HG03520 (cell line): ENCODE results near the gene ZNF862.

Source experiments
- ATAC-seq: cut with Tn5 transposase; IDR thresholded peaks from one replicate; pipeline ENCODE4 v1.9.1; 2021; ENCODE audit warnings: mild to moderate bottlenecking, moderate library complexity; ENCODE audit not compliant: unreplicated experiment

The ZNF862 gene

DNA sequence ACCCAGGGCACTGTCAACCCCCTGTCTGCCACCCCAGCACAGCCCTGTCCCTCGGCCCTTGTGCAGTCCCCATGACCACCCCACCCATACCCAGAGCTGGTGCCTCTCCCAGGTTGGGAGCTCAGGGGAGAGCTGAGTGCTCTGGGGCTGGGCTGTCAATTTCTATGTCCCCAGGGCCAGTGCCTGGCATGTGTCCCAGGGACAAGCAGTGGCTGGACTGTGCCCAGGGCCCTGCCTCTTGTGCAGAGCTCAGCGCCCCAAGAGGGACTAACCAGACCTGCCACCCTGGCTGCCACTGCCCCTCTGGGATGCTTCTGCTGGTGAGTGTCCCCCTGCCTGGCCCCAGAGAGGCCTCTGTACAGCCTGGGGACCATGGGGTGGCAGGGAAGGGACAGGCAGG, 29.0 kb upstream of the ZNF862 start:
- no peak for ATAC-seq

DNA sequence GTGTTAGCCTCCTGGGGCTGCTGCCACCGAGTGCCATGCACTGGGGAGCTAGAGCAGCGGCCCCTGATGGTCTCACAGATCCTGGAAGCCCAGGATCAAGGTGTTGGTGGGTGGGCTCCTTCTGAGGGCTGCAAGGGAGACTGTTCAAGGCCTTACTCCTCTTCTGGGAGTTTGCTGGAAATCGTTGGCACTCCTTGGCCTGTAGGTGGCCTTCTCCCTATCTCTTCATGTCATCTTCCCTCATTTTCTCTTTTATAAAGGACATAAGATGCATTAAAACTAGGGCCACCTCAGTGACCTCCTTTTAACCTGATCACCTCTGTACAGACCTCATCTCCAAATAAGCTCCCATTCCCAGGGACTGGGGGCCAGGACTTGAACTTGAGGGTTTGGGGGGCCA, 27.0 kb upstream of the ZNF862 start:
- no peak for ATAC-seq

DNA sequence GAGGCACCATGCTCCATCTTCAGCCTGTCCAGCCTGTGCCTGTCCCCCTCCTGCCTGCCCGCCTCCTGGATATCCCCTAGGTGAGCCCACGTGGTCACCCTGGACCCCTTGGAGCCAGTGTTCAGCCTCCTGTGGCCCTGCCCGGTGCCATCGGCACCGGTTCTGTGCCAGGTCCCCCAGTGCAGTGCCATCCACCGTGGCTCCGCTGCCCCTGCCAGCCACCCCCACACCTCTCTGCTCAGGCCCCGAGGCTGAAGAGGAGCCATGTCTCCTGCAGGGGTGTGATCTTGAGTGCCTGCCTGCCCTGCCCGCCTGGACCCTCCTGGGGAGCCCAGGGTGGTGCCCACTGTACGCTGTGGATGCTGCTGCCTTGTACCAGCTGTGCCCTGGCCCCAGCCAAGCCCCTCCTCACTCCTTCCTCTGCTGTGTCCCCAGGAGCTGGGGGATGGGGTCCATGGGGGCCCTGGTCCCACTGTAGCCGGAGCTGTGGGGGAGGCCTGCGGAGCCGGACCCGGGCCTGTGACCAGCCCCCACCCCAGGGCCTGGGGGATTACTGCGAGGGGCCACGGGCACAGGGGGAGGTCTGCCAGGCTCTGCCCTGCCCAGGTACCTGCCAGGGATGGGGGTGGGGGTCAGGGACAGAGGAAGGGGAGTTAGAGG, 26.2 kb upstream of the ZNF862 start:
- ATAC-seq, result no peak

DNA sequence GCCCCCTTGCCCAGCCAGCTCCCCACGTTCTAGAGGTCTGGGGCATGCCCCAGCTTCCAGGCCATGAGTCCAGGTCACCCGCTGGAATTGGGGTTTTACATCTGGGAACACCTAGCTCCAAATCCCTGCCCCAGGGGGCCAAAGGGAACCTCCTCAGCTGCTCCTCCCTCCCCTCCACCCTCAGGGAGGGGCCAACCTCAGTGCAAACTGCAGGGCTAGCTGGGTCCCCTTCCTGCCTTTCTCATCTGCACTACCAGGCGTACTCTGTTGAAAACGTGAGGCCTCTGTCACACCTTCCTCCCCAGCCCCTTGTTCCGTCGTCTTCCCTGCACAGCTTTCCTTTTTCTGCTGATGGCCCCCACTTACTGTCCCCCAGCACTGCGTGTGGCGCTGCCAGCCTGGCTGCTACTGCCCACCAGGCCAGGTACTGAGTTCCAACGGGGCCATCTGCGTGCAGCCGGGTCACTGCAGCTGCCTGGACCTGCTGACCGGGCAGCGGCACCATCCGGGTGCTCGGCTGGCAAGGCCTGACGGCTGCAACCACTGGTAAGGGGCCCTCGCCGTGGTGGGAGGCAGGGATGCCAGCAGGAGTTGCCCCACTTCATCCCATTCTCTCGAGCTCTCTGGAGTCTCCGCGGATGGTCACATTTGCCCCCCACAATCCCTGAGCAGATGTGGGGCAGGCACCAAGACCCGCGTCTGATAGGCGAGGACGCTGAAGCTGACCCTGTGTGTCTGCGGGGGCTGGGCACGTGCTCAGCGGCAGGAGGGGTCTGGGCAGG, 24.7 kb upstream of the ZNF862 start:
- ATAC-seq, result no peak

DNA sequence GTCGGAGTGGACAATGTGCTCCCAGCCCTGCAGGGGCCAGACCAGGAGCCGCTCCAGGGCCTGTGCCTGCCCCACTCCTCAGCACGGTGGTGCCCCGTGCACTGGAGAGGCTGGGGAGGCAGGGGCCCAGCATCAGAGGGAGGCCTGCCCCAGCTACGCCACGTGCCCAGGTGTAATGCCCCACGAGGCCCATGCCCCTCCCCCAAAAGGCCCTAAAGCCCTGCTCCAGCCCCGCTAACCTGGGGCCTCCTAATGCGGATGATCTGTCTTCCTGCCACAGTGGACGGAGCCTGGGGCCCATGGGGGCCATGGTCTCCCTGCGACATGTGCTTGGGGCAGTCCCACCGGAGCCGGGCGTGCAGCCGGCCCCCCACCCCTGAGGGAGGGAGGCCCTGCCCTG, 23.7 kb upstream of the ZNF862 start:
- ATAC-seq, result no peak

DNA sequence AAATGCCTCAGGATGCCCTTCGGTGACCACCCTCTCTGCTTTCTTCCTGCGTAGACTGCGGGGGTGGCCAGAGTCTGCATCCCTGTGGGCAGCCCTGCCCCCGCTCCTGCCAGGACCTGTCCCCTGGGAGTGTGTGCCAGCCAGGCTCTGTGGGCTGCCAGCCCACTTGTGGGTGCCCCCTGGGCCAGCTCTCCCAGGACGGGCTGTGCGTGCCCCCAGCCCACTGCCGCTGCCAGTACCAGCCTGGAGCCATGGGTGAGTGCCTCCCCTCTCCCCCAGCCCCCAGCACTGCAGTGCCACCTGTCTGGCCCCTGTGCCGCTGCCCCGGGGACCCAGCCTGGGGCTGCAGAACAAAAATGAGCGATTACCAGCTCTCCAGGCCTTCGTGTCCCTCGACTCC, 23.1 kb upstream of the ZNF862 start:
- no peak for ATAC-seq

DNA sequence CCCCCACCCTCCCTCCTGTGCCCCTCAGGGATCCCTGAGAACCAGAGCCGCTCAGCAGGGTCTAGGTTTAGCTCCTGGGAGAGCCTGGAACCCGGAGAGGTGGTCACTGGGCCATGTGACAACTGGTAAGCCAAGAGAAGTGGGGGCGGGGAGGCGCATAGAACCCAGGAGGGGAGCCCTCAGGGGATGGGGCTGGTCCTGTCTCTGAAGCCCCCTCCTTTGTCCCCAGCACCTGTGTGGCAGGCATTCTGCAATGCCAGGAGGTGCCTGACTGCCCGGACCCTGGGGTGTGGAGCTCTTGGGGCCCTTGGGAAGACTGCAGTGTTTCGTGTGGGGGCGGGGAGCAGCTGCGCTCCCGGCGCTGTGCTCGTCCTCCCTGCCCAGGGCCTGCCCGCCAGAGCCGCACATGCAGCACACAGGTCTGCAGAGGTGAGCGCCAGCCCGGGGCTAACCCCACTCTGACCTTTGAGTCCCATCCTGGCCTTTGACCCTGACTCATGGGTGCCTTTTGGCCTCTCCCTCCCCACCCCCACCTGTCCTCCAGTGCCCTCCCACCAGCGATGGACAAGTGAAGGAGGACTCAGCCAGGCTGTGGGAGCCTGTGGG, 22.4 kb upstream of the ZNF862 start:
- ATAC-seq, result no peak

DNA sequence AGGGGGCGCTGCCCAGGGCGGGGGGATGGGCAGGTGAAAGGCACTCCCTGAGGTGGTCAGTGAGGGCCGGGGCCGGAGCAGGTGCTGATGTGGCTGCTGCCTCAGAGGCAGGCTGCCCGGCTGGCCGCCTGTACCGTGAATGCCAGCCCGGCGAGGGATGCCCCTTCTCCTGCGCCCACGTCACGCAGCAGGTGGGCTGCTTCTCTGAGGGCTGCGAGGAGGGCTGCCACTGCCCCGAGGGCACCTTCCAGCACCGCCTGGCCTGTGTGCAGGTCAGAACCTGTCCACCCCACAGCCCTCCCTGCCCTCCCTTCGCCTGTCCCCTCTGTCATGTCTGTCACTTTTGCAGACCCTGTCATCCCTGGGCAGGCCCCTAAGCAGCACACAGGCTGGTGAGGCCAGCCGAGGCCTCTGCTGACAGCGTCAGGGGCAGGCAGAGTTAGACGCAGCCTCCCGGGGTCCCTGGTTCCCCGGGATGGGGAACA, 21.9 kb upstream of the ZNF862 start:
- ATAC-seq, result no peak

DNA sequence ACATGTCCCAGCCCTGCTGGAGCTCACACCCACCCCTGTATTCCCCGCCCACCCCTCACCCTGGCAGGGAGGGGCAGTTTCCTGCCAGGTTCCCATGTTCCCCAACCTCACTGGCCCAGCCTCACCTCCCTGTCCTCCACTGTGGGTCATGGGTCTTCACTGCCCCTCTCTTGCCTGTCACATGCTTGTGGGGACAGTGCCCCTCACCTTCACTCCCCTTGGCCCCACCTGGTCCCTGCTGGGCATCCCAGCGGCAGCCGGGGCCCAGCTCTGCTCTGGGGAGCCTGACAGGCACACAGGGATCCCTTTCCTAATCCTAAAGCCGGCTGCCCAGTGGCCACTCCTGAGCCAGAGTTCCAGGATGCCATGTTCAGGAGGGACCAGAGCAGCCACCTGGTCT, 21.4 kb upstream of the ZNF862 start:
- no peak for ATAC-seq

DNA sequence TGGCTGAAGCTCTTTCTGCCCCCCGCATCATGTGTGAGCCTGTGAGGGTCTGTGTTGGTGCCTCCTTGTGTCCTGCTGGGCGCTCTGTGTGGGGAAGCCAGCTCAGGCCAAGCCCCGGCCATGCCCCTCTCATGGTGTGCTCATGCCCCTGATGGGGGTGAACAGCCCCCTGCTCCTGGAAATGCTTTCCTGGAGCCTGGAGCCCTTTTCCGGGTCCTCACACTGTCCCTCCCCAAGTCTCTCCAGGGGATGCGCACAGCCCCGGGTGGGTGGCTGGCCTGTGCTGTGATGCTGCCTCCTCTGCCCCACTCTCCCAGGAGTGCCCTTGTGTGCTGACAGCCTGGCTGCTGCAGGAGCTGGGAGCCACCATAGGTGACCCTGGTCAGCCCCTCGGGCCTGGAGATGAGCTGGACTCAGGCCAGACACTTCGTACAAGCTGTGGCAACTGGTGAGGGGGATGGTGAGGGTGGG, 20.8 kb upstream of the ZNF862 start:
- ATAC-seq, result no peak

DNA sequence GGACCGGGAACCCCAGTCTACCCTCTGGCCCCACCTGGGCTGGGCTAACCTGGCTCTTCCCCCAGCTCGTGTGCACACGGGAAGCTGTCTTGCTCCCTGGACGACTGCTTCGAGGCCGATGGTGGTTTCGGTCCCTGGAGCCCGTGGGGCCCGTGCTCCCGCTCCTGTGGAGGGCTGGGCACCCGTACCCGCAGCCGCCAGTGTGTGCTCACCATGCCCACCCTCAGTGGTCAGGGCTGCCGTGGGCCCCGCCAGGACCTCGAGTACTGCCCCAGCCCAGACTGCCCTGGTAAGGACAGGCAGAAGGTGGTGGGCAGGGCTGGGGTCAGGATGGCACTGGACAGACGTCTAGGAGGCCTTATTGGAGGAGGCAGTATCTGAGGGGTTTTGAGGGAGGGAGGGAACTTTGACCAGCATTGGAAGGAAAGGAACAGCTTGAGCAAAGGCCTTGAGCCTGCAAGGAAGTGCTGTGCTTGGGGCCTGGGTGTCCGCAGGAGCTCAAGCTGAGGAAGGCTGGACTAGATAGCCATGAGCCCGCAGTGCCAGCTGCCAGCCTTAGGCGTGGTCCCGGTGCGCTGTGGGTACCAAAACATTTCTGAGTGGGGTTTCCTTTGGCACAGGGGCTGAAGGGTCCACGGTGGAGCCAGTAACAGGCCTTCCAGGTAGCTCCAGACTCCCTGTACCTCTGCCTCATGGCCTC, 20.2 kb upstream of the ZNF862 start:
- ATAC-seq, result no peak

DNA sequence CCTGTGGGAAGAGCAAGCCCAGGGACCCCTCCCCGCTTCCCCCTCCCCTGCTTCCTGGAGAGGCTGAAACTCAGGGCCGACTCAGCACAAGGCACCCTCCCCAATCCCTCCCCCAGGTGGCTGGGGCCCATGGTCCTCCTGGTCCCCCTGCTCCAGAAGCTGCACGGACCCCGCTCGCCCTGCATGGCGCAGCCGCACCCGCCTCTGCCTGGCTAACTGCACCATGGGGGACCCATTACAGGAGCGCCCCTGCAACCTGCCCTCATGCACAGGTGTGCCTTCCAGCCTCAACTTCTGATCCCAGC, 19.7 kb upstream of the ZNF862 start:
- ATAC-seq, result no peak

DNA sequence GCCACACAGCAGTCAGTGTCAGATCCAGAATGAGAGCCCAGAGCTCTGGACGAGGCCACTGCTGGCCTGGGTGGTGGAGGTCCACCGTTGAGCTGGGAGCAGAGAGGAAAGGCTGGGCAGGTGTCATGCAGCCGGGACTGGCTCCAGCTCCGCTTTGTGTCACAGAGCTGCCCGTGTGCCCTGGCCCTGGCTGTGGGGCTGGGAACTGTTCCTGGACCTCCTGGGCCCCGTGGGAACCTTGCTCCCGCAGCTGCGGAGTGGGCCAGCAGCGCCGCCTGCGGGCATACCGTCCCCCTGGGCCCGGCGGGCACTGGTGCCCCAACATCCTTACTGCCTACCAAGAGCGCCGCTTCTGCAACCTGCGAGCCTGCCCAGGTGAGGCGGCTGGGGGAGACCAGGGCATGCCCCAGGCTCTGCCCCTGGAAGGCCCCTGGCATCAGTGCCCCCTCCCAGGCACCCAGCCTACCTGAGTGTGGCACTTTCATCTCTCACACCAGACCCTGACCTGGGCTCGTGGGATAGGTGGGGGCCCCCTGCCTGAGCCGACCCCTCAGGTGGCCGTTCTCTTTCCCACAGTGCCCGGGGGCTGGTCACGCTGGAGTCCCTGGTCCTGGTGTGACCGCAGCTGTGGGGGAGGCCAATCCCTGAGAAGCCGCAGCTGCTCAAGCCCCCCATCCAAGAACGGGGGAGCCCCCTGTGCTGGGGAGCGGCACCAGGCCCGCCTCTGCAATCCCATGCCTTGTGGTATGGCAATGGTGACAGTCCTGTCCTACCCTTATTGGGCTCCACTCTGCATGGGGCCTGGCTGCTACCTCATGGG, 18.8 kb upstream of the ZNF862 start:
- no peak for ATAC-seq

DNA sequence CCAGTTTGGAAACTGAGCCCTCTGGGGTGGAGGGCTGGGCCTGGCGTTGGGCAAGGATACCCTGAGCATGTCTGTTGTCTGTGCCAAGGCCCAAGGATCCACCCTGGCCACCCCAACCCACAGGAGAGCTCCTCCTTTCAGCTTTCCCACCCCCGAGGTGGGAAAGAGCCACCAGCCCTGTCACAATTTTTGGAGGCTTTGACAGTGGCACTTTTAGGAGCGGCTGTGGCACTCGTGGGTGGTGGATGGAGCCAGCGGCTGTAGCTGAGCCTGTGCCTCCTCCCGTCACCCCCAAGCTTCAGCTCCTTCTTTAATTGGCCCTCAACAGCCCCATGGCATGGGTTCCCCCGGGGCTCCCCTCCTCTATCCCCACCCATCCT, 18.2 kb upstream of the ZNF862 start:
- no peak for ATAC-seq

DNA sequence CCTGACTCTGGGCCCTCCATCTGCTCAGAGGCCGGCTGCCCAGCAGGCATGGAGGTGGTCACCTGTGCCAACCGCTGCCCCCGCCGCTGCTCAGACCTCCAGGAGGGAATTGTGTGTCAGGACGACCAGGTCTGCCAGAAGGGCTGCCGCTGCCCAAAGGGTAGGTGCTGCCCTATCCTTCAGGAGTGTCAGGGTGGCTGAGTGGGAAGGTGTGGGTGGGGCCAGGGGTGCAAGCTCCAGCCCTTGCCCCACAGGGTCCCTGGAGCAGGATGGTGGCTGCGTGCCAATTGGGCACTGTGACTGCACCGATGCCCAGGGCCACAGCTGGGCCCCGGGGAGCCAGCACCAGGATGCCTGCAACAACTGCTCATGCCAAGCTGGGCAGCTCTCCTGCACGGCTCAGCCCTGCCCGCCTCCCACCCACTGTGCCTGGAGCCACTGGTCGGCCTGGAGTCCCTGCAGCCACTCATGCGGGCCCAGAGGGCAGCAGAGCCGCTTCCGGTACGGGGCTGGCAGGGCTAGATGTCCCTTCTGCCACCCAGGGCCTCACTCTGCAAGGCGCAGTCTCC, 17.5 kb upstream of the ZNF862 start:
- no peak for ATAC-seq

DNA sequence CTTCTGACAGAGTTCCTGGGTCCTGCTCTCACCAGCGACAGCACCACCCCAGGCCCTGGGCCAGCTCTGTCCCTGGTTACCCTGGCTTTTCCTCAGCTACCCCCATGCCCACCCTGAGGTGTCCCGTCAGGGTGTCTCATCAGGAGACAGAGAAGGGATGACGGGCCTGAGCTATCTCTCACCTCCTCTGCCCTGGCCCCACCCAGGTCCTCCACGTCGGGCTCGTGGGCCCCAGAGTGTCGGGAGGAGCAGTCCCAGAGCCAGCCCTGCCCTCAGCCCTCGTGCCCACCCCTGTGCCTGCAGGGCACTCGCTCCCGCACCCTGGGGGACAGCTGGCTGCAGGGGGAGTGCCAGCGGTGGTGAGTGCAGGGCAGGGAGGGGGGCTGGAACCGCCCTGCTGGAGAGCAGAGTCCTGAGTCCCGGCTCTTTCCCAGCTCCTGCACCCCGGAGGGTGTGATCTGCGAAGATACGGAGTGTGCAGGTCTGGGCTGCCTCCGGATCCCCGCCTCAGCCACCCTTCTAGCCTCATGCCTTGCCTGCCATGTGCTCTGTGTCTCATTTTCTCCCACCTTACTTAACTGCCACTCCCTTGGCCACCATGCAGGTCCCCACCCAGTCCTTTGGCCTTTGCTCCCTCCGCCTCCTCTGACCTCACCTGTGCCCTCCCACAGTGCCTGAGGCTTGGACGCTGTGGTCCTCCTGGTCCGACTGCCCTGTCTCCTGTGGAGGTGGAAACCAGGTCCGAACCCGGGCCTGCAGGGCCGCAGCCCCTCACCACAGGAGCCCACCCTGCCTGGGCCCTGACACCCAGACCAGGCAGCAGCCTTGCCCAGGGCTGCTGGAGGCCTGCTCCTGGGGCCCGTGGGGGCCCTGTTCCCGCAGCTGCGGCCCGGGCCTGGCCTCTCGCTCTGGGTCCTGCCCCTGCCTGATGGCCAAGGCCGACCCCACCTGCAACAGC, 16.7 kb upstream of the ZNF862 start:
- ATAC-seq, result no peak

DNA sequence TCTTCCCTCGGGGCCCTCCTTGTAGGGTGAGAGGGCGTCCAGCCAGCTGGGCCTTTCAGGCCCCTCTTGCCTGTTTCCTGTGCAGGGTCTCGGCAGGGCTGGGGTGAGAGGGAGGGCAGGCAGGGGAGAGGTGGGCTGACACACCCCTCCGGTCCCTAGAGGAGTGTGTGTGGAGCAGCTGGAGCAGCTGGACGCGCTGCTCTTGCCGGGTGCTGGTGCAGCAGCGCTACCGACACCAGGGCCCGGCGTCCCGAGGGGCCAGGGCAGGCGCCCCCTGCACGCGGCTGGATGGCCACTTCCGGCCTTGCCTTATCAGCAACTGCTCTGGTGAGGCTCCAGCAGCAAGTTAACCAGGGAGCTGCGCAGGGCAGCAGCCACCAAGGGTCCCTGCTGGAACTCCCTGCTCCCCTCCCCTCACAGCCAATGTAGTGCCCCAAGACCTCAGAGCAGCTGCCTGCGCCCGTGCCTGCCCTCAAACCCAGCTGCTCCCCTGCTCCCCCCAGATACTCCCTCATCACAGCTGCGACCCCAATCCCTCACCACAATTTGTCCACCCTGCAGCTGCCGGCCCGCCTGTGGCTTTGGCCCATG, 15.7 kb upstream of the ZNF862 start:
- ATAC-seq, result no peak

DNA sequence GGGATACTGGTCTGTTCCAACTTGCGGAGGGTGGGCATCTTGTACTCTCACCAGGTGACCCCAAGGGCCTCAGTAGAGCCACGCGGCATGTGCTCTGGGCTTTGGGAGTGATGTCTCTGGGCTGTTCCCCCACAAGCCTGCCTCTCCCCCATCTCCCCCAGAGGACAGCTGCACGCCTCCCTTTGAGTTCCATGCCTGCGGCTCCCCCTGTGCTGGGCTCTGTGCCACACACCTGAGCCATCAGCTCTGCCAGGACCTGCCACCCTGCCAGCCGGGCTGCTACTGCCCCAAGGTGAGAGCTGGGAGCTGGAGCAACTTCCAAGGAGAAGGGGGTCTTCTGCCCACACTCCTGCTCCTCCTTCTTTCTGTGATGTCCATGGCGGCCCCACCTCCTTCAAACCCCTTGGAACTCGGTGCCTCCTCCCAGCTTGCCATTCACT, 15.0 kb upstream of the ZNF862 start:
- no peak for ATAC-seq

DNA sequence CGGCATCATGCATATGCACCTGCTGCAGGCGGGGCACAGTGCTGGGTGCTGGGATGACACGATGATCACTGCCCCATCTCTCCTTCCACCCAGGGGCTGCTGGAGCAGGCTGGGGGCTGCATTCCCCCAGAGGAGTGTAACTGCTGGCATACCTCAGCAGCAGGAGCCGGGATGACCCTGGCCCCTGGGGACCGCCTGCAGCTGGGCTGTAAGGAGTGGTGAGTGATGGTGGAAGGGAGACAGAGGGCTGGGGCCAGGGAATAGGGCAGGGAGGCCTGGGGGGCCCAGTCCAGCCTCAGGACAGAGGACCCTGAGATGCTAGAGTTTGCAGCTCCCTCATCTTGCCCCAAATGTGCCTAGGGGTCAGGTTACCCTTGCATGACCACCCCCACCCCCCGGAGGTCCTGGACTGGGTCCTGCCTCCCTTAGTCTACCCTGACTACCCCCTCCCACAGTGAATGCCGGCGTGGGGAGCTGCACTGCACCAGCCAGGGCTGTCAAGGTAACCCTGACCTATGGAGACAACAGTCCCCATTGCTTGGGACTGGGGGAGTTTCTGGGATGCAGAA, 14.5 kb upstream of the ZNF862 start:
- ATAC-seq, result no peak
